Activated CD4-positive, alpha-beta T cell treated with anti-CD3 and anti-CD28 coated beads for 36 hours (primary cell): ENCODE data around the gene PLA2G4F. TPM values are rescaled to one million over a fixed set of nuclear protein-coding genes. Genes with fewer than 3 reads are reported as not detected.

Source experiments
- ATAC-seq: fragments of 200-7000 bp; cut with Tn5 transposase; one replicate; pipeline ENCODE4 v1.10.0; 2021; ENCODE audit warnings: mild to moderate bottlenecking, moderate library complexity
- CTCF ChIA-PET: fragments of 350-600 bp; sonication (Branson Sonifier 250); formaldehyde crosslinking; loops from one replicate; lab custom pipeline; 2021; ENCODE audit warnings: antibody characterized with exemption; lab: Charles Lee
- POLR2A ChIA-PET: fragments of 350-600 bp; sonication (Branson Sonifier 250); formaldehyde crosslinking; loops from one replicate; lab custom pipeline; 2021; ENCODE audit warnings: antibody characterized with exemption, inconsistent platforms; lab: Charles Lee
- DNase-seq: peaks from one replicate; pipeline ENCODE4 v3.0.0-alpha.2; 2020
- H3K27ac Mint-ChIP-seq: one replicate; pipeline ENCODE4 v1.8.0; 2021; ENCODE audit warnings: mixed read lengths
- H3K27me3 Mint-ChIP-seq: one replicate; pipeline ENCODE4 v1.8.0; 2021; ENCODE audit warnings: mixed read lengths
- H3K36me3 Mint-ChIP-seq: one replicate; pipeline ENCODE4 v1.8.0; 2021; ENCODE audit warnings: low read depth, mixed read lengths
- H3K4me1 Mint-ChIP-seq: one replicate; pipeline ENCODE4 v1.8.0; 2021; ENCODE audit warnings: mixed read lengths
- H3K4me3 Mint-ChIP-seq: one replicate; pipeline ENCODE4 v1.8.0; 2021; ENCODE audit warnings: mild to moderate bottlenecking, moderate library complexity, mixed read lengths
- H3K9me3 Mint-ChIP-seq: one replicate; pipeline ENCODE4 v1.8.0; 2021; ENCODE audit warnings: low read depth, mixed read lengths
- intact Hi-C, 2 experiments: fragments of 100-400 bp; cut with DNase I in 1 of 2; cut with micrococcal nuclease in 1 of 2; formaldehyde crosslinking; loops; one replicate each; pipeline versions ENCODE4 v1.14.2 to v1.15.1; 2022 to 2024; cut with DNase I, micrococcal nuclease
- total RNA-seq, 2 experiments: library from RNA; stranded (reverse); gene quantifications; one replicate each; pipeline ENCODE4 v1.2.3, GENCODE V29; 2021

PLA2G4F gene
- total RNA-seq, 2 experiments from 2014 or later = not detected

DNA sequence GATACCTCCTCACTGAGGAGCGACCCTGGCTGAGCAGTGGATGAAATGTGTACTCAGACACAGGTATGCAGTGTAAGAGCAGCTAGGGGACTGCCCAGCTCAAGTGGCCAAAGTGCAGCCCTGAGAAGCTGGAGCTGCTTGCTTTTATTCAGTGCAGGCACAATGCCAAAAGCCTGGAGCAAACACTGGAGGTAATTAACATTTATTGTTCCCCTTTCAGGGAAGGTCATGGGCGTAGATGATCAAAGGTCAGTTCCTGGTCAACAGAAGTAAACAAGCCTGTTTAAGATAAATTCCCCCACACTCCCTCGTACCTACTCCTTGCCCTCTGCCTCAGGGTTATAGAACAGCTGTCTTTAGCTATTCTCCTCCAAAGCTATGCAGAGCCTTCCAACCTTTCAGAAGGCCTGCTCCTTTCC is 17.5 kb downstream of the PLA2G4F start:
- Mint-ChIP-seq H3K27me3 (no peaks in the 10 kb centered on the region), H3K36me3 (no peaks in the 10 kb centered on the region), H3K27ac (no peak overlapping the region), H3K4me1 (no peaks in the 10 kb centered on the region), H3K4me3 (no peak overlapping the region), H3K9me3 (no peaks in the 10 kb centered on the region)
- ChIA-PET CTCF (interaction anchor here (0.6 to 2.4 kb wide), 12 partner anchors 8 to 168 kb away, joined by 3 to 10 read pairs (median 4); no protein-coding TSS in a partner anchor), POLR2A (interaction anchor here (0.6 kb wide), 1 partner anchor 68 kb away, joined by 3 read pairs; no protein-coding TSS in a partner anchor)
- DNase-seq = peak; percentile 2
- ATAC-seq = no peak
- intact Hi-C loops = no loop called here

DNA sequence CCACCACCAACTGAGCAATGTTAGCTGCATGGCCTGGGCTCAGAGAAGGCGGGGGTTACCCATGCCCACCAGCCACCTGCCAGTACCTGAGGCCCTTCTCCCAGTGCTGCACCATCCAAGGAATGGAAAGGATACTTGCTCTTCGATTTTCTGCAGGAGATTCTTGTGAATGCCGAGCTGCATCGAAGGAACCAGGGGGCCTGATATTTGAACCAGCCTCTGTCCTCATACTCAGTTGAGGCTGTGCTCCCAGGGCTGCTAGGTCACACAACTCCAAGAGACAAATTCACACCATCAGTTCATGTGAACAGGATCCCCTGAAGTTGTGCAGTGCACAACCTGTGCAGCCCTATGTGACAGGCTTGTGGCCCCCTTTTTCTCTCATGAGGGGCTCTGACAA is 18.0 kb downstream of the PLA2G4F start:
- POLR2A ChIA-PET = no interaction called here
- Mint-ChIP-seq H3K27ac (no peak overlapping the region), H3K36me3 (no peaks in the 10 kb centered on the region), H3K4me3 (no peak overlapping the region), H3K27me3 (no peaks in the 10 kb centered on the region), H3K9me3 (no peaks in the 10 kb centered on the region), H3K4me1 (no peaks in the 10 kb centered on the region)
- DNase-seq = peak; percentile 2
- intact Hi-C loops = no loop called here
- no peak for ATAC-seq
- CTCF ChIA-PET = interaction anchor here (0.6 to 2.4 kb wide), 15 partner anchors 9 to 168 kb away, joined by 3 to 14 read pairs (median 5); no protein-coding TSS in a partner anchor

DNA sequence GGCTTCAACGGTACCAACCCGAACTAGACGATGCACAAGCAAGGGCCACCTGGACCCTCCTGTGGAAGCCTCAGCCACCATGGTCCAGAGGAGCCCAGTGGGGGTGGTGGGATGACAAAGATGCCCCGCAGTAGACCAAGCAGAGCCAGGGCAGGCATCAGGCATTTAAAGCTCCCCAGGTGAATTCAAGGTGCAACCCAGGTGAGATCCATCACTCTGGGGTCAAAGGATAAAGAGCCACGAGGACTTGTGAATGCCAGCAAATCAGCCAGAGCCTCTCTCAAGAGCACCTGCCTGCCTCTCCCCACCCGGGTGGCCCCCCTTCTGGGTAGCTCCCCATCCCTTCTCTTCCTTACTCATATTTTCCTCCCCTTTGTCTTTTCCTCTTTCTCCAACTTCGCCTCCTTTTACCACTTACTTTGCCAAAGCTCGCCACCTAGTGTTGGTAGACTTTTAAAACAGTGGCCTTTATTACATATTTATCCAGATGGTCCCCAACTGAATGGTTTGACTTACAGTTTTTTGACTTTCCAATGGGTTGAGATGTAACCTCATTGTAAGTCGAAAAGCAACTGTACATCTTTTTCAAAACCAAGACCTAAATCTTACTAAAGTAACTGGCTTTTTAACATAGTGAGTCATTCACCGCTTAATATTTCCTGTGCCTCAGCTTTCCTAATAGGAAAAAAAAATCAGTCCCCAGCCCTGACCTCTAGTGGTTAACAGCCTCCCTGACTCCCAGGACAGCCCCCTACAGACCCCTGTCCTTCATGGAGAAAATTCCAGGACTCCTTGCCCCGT is 18.8 kb downstream of the PLA2G4F start:
- Mint-ChIP-seq H3K27ac (no peak overlapping the region), H3K36me3 (no peaks in the 10 kb centered on the region), H3K4me1 (no peaks in the 10 kb centered on the region), H3K4me3 (no peak overlapping the region), H3K9me3 (no peaks in the 10 kb centered on the region), H3K27me3 (no peaks in the 10 kb centered on the region)
- intact Hi-C loops = loop anchor here (1.0 to 2.0 kb wide), 4 partner anchors 70 to 149 kb away; no protein-coding TSS in a partner anchor
- ATAC-seq (no peak), DNase-seq (peak; percentile 35)
- ChIA-PET POLR2A (no interaction called here), CTCF (interaction anchor here (0.6 to 2.4 kb wide), 17 partner anchors 10 to 155 kb away, joined by 3 to 14 read pairs (median 4); no protein-coding TSS in a partner anchor)

- ChIA-PET CTCF (interaction anchor here (0.7 to 2.4 kb wide), 7 partner anchors 53 to 325 kb away, joined by 3 to 6 read pairs (median 3); no protein-coding TSS in a partner anchor), POLR2A (no interaction called here)
- intact Hi-C loops = loop anchor here in 1 of 2 experiments (2.0 kb wide), 2 partner anchors 70 to 148 kb away; no protein-coding TSS in a partner anchor
- H3K9me3 Mint-ChIP-seq = no peaks in the 10 kb centered on the region
- no peaks in the 10 kb centered on the region for H3K27me3 Mint-ChIP-seq
- H3K4me3 Mint-ChIP-seq = no peak overlapping the region
- ATAC-seq = no peak
- no peak overlapping the region for H3K27ac Mint-ChIP-seq
- DNase-seq = no peak
- H3K36me3 Mint-ChIP-seq = no peaks in the 10 kb centered on the region
- H3K4me1 Mint-ChIP-seq = no peaks in the 10 kb centered on the region
These were observed 19.9 kb downstream of the PLA2G4F start for GRCh38 chr15:42136513-42136912.

- no peaks in the 10 kb centered on the region for H3K27me3 Mint-ChIP-seq
- H3K4me1 Mint-ChIP-seq = no peaks in the 10 kb centered on the region
- DNase-seq (no peak), ATAC-seq (no peak)
- no peaks in the 10 kb centered on the region for H3K9me3 Mint-ChIP-seq
- no peak overlapping the region for H3K4me3 Mint-ChIP-seq
- no peak overlapping the region for H3K27ac Mint-ChIP-seq
- intact Hi-C loops = no loop called here
- ChIA-PET POLR2A (no interaction called here), CTCF (interaction anchor here (0.8 to 2.4 kb wide), 7 partner anchors 14 to 150 kb away, joined by 3 to 10 read pairs (median 6); no protein-coding TSS in a partner anchor)
- no peaks in the 10 kb centered on the region for H3K36me3 Mint-ChIP-seq
These were observed 21.1 kb downstream of the PLA2G4F start for GRCh38 chr15:42135351-42135750.

DNA sequence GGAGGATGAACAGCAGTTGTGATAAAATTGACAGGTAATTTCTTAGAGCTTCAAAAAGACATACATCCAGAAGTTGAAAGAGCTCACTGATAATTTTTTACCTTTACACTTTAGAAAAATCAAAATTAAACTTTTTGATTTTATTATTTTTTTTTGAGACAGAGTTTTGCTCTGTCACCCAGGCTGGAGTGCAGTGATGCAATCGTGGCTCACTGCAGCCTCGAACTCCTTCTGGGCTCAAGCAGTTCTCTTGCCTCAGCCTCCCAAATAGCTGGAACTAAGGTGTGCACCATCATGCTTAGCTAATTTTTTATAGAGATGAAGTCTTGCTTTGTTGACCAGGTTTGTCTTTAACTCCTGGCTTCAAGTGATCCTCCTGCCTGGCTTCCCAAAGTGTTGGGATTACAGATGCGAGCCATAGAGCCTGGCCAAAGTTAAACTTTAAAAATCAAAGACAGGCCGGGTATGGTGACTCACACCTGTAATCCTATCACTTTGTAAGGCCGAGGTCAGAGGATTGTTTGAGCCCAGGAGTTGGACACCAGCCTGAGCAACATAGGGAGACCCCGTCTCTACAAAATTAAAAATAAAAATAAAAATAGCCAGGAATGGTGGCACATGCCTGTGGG is 21.7 kb downstream of the PLA2G4F start:
- no peak overlapping the region for H3K27ac Mint-ChIP-seq
- DNase-seq (no peak), ATAC-seq (no peak)
- H3K9me3 Mint-ChIP-seq = no peaks in the 10 kb centered on the region
- no peak overlapping the region for H3K4me3 Mint-ChIP-seq
- H3K36me3 Mint-ChIP-seq = no peaks in the 10 kb centered on the region
- POLR2A ChIA-PET = interaction anchor here (0.6 kb wide), 1 partner anchor 17 kb away, joined by 3 read pairs; no protein-coding TSS in a partner anchor
- H3K4me1 Mint-ChIP-seq = no peaks in the 10 kb centered on the region
- CTCF ChIA-PET = interaction anchor here (0.6 to 2.4 kb wide), 17 partner anchors 9 to 458 kb away, joined by 3 to 10 read pairs (median 4); no protein-coding TSS in a partner anchor
- intact Hi-C loops = no loop called here
- peaks cover 3% of the 10 kb centered on the region for H3K27me3 Mint-ChIP-seq

DNA sequence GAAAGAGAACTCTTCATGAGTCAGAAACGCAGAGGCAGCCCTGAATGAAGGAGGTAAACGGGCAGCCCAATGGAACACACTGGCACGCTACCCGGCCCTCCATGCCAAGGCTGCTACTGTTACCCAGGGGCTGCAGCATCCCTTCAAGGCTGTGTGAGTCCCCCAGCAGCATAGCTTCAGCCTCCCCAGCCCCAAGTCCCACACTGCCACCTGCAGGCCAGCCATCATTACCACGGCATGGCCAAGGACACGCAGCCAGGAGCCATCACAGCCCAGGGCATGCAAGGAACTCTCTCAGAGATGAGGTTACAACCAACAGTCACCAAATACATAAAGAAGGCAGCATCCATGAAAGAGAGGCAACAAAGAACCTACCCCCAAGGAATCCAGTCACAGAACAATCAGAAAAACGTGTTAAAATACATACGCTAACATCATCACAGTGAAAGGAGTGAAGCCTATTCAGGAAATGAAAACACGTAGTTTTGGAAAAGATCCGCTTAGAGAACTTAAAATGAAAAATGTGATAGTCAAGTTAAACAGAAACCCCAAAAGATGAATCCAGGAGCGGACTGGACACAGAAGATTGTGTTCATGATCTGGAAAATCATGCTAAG is 22.4 kb downstream of the PLA2G4F start:
- H3K27me3 Mint-ChIP-seq = peaks cover 7% of the 10 kb centered on the region
- H3K4me3 Mint-ChIP-seq = no peak overlapping the region
- peak; percentile 85 for DNase-seq
- ChIA-PET CTCF (interaction anchor here (0.6 to 2.4 kb wide), 17 partner anchors 8 to 458 kb away, joined by 3 to 10 read pairs (median 4); no protein-coding TSS in a partner anchor), POLR2A (interaction anchor here (0.6 kb wide), 1 partner anchor 17 kb away, joined by 3 read pairs; no protein-coding TSS in a partner anchor)
- H3K4me1 Mint-ChIP-seq = no peaks in the 10 kb centered on the region
- peak; percentile 90 for ATAC-seq
- H3K9me3 Mint-ChIP-seq = no peaks in the 10 kb centered on the region
- H3K36me3 Mint-ChIP-seq = no peaks in the 10 kb centered on the region
- intact Hi-C loops = no loop called here
- H3K27ac Mint-ChIP-seq = no peak overlapping the region

GRCh38 chr15:42133356-42133755 is 23.1 kb downstream of the PLA2G4F start:
- POLR2A ChIA-PET = no interaction called here

GRCh38 chr15:42131826-42132806 is 24.3 kb downstream of the PLA2G4F start:
- ATAC-seq (no peak), DNase-seq (no peak)
- ChIA-PET POLR2A (no interaction called here), CTCF (interaction anchor here (0.8 to 1.4 kb wide), 6 partner anchors 46 to 260 kb away, joined by 3 to 4 read pairs (median 3); no protein-coding TSS in a partner anchor)
- no peaks in the 10 kb centered on the region for H3K36me3 Mint-ChIP-seq
- intact Hi-C loops = no loop called here
- no peaks in the 10 kb centered on the region for H3K4me1 Mint-ChIP-seq
- H3K4me3 Mint-ChIP-seq = no peak overlapping the region
- peaks cover 7% of the 10 kb centered on the region for H3K27me3 Mint-ChIP-seq
- H3K27ac Mint-ChIP-seq = no peak overlapping the region
- H3K9me3 Mint-ChIP-seq = no peaks in the 10 kb centered on the region

More at GRCh38 chr15:42133356-42133755, 23.1 kb downstream of the PLA2G4F start:
- Mint-ChIP-seq H3K4me1 (no peaks in the 10 kb centered on the region), H3K27me3 (peaks cover 7% of the 10 kb centered on the region), H3K27ac (no peak overlapping the region), H3K36me3 (no peaks in the 10 kb centered on the region), H3K9me3 (no peaks in the 10 kb centered on the region), H3K4me3 (no peak overlapping the region)
- DNase-seq (no peak), ATAC-seq (no peak)
- CTCF ChIA-PET = interaction anchor here (0.6 to 1.6 kb wide), 4 partner anchors 43 to 60 kb away, joined by 3 to 5 read pairs (median 4); no protein-coding TSS in a partner anchor
- intact Hi-C loops = no loop called here

DNA sequence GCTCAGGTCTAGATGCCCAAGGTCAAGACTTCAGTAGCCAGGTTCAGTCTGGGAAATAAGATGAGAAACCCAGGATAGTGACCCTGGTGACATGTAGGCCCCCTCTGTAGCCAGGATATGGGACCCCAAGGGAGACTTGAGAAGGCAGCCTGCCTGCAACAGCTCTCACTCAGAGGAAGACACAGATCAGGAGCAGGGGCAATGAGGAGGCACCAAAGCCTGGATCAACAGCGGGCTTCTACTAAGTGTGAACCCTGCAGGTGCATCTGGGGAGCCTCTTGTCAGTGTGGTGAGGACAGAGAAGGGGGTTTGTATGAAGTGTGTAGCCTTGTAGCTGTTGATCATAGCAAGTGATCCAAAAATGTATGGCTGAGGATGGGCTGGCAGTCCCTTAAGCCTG is 25.4 kb downstream of the PLA2G4F start:
- Mint-ChIP-seq H3K4me1 (no peaks in the 10 kb centered on the region), H3K9me3 (no peaks in the 10 kb centered on the region), H3K27me3 (peaks cover 7% of the 10 kb centered on the region), H3K36me3 (no peaks in the 10 kb centered on the region), H3K27ac (no peak overlapping the region), H3K4me3 (no peak overlapping the region)
- ChIA-PET CTCF (interaction anchor here (0.7 to 1.4 kb wide), 3 partner anchors 47 to 278 kb away, joined by 3 to 4 read pairs (median 3); no protein-coding TSS in a partner anchor), POLR2A (interaction anchor here (0.6 kb wide), 1 partner anchor 360 kb away, joined by 3 read pairs; the partner anchor contains the start of gene ZNF106)
- ATAC-seq (no peak), DNase-seq (no peak)
- intact Hi-C loops = no loop called here
